ENCODE measurements around the gene ACACB.

ACACB gene

DNA sequence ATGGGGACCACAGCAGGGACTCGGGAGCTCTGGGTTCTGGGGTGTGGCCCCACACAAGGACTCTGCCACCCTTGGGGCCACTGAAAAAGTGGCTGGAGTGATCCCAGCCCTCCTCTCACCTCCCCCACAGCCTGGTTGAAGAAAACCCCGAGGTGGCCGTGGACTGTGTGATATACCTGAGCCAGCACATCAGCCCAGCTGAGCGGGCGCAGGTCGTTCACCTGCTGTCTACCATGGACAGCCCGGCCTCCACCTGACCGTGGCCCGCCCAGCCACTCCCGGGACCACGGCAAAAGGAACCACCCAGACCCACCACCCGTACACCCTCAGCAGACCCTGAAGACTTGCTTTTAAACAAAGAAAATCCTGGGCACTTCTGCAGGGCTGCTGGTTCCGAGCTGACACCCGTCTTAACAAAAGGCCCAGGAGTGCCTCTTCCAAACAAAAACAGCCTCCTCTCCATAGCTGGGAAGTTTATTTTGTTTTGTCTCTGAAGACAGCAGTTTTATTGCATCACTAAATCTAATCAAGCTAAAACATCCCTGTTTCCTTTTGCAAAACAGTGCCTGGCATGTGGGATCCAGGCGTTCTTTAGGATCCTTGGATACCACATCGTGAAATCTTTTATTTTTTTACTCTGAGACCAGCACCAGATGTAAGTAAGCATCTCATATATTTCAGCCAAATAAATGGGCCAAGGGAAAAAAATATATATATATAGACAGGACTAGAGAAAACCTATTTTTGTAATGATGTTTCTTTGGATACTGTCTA is 149.9 kb downstream of the ACACB start:
- H3K4me3 ChIP-seq (replicated peaks in 1 of 2; ENCODE audit: low read depth in 2 of 2, low read length in 2 of 2): no peak overlapping the region
- TF ChIP-seq, protein P1, sequence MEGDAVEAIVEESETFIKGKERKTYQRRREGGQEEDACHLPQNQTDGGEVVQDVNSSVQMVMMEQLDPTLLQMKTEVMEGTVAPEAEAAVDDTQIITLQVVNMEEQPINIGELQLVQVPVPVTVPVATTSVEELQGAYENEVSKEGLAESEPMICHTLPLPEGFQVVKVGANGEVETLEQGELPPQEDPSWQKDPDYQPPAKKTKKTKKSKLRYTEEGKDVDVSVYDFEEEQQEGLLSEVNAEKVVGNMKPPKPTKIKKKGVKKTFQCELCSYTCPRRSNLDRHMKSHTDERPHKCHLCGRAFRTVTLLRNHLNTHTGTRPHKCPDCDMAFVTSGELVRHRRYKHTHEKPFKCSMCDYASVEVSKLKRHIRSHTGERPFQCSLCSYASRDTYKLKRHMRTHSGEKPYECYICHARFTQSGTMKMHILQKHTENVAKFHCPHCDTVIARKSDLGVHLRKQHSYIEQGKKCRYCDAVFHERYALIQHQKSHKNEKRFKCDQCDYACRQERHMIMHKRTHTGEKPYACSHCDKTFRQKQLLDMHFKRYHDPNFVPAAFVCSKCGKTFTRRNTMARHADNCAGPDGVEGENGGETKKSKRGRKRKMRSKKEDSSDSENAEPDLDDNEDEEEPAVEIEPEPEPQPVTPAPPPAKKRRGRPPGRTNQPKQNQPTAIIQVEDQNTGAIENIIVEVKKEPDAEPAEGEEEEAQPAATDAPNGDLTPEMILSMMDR (IDR thresholded peaks at IDR 0.05; ENCODE audit: low read depth, low read length): no peak
- DNase-seq (ENCODE audit: low read depth in 2 of 2): no peak

DNA sequence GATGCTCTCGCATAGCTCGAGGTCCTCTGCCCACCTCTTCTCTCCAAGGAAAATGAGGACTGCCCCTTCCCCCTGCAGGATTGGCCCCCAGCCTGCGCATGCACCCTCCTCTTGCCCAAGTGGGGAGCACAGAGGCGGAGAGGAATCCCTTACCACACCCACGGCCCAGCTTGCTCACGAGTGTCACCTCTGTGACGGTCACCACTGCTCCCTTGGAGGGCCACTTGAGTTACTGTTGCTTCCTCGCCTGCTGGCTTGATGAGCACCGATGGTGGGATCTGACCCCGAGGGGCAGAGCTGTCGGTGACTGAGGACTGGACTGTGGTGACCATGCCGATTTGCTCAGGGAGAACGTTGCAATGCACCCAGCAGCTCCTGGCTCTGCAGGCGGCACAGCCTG is 151.0 kb downstream of the ACACB start:
- no peak overlapping the region for H3K4me3 ChIP-seq (replicated peaks in 1 of 2; ENCODE audit: low read depth in 2 of 2, low read length in 2 of 2)
- TF ChIP-seq, protein P1 (IDR thresholded peaks at IDR 0.05; ENCODE audit: low read depth, low read length): no peak
- DNase-seq (ENCODE audit: low read depth in 2 of 2): no peak

DNA sequence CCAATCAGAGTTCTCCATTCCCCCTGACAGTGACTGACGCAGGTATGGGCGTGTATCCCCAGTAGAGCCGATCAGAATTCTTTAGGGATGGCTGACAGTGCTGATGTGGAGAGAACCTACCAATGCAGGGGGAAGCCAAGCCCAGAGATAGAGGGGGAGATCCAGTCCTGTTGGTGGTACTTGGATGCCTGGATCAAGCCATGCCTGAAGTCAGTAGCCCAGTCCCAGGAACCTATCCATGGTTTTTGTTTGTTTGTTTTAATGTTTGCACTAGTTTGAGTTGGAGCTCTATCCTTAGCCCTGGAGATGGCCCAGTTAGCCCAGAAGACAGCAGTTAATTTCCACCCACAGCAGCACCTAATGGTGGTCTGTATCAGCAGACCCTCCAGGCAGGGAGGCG is 152.5 kb downstream of the ACACB start:
- TF ChIP-seq, protein P1 (IDR thresholded peaks at IDR 0.05; ENCODE audit: low read depth, low read length): no peak
- DNase-seq (ENCODE audit: low read depth in 2 of 2): no peak
- no peak overlapping the region for H3K4me3 ChIP-seq (replicated peaks in 1 of 2; ENCODE audit: low read depth in 2 of 2, low read length in 2 of 2)

DNA sequence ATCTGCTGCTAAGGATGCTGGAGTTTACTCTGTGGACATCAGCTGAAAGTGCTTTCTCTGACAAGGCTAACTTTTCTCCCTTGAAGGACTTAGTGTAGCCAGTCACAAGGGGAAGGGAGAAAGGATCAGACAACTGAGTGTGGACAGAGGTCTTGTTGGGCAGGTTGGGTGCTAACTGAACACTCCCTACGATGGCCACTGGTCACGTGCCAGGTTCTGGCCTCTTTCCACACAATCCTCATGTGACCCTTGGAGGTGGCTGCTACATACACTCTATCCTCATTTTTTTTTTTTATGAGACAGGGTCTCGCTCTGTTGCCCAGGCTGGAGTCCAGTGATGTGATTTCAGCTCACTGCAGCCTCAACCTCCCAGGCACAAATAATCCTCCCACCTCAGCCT is 153.0 kb downstream of the ACACB start:
- no peak overlapping the region for H3K4me3 ChIP-seq (replicated peaks in 1 of 2; ENCODE audit: low read depth in 2 of 2, low read length in 2 of 2)
- TF ChIP-seq, protein P1 (IDR thresholded peaks at IDR 0.05; ENCODE audit: low read depth, low read length): no peak
- no peak for DNase-seq (ENCODE audit: low read depth in 2 of 2)

DNA sequence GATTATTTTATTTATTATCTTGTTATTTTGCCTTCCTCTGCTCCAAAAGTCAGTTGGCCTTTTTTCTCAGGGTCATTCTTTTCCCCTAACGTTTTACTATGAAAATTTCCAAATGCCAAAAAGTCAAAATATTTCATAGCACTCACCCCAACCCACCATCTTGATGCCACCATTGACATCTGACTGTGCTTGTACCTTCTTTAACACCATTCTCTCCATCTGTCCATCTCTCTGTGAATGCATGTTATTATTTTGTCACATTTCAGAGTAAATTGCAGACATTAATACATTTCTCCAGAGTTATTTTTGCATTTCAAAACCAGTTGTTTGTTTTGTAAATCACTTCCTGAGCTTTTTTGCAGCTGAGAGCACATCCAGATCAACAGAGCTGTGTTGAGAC is 154.1 kb downstream of the ACACB start:
- TF ChIP-seq, protein P1 (IDR thresholded peaks at IDR 0.05; ENCODE audit: low read depth, low read length): no peak
- H3K4me3 ChIP-seq (replicated peaks in 1 of 2; ENCODE audit: low read depth in 2 of 2, low read length in 2 of 2): no peak overlapping the region
- DNase-seq (ENCODE audit: low read depth in 2 of 2): no peak

DNA sequence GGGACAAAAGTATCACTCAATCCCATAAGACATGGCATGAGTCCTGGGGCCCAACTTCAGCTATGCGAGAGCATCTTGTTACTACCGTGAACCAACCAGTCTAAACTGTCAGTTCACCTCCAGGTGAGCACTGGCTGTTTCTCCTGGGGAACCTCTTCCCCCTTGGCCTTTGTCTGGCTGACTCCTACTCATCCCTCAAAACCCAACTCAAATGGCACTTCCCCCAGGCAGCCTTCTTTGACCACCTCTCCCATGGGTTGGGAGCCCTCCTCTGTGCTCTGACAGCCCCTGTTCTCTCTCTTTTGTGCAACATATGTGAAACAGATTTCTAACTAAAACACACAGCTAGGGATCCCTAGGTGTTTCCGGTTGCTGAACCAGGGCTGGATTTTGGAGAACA is 155.0 kb downstream of the ACACB start:
- TF ChIP-seq, protein P1 (IDR thresholded peaks at IDR 0.05; ENCODE audit: low read depth, low read length): no peak
- H3K4me3 ChIP-seq (replicated peaks in 1 of 2; ENCODE audit: low read depth in 2 of 2, low read length in 2 of 2): no peak overlapping the region
- DNase-seq (ENCODE audit: low read depth in 2 of 2): no peak

DNA sequence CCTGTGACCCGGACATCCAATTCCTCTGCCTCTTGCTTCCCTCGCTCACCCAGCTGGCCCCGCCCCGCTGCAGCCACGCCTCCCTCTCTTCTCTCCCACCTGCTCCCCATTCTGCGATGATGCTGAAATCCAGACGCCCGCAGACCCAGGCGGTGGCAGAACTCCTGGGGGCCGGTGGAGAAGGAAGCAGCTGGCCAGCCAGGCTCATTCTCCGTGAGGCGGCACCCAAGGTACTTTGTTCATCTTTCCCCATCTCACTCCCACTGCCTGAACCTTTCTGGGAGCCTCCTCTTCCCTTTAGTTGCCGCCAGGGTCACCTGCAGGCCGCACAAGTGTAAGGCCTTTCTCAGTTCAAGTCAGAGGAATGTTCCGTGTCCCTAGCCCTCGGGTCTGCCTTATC is 157.0 kb downstream of the ACACB start:
- no peak overlapping the region for H3K4me3 ChIP-seq (replicated peaks in 1 of 2; ENCODE audit: low read depth in 2 of 2, low read length in 2 of 2)
- no peak for DNase-seq (ENCODE audit: low read depth in 2 of 2)
- TF ChIP-seq, protein P1 (IDR thresholded peaks at IDR 0.05; ENCODE audit: low read depth, low read length): no peak

All from cardiac fibroblast (primary cell).